Neural crest cell (in vitro differentiated cells): ENCODE measurements around the gene RUNX2. TPM values are rescaled to one million over a fixed set of nuclear protein-coding genes. Genes with fewer than 3 reads are reported as not detected.

ENCODE experiments used
- DNase-seq: peaks from one replicate; pipeline ENCODE4 v3.0.0; 2021; ENCODE audit warnings: low read depth, mixed read lengths, low spot score
- H3K27ac Mint-ChIP-seq: one replicate; pipeline ENCODE4 v1.8.0; 2021; ENCODE audit warnings: mild to moderate bottlenecking, mixed read lengths; ENCODE audit not compliant: unreplicated experiment
- H3K27me3 Mint-ChIP-seq: 2 replicates; pipeline ENCODE4 v1.8.0; 2021; ENCODE audit warnings: low read depth, mild to moderate bottlenecking, mixed read lengths
- H3K36me3 Mint-ChIP-seq: 2 replicates; pipeline ENCODE4 v1.8.0; 2021; ENCODE audit warnings: low read depth, mild to moderate bottlenecking, mixed read lengths
- H3K4me1 Mint-ChIP-seq: 2 replicates; pipeline ENCODE4 v1.8.0; 2021; ENCODE audit warnings: mixed read lengths
- H3K4me3 Mint-ChIP-seq: one replicate; pipeline ENCODE4 v1.8.0; 2021; ENCODE audit warnings: mild to moderate bottlenecking, mixed read lengths
- H3K9me3 Mint-ChIP-seq: 2 replicates; pipeline ENCODE4 v1.8.0; 2021; ENCODE audit warnings: mixed read lengths
- CTCF ChIP-seq: fragments of 200-600 bp; sonication (generic); conservative IDR thresholded peaks from 2 replicates; pipeline ENCODE4 v1.5.0; 2021; ENCODE audit warnings: antibody characterized with exemption, mild to moderate bottlenecking
- total RNA-seq: library from RNA; stranded (reverse); gene quantifications from 2 replicates; pipeline ENCODE4 v1.2.1, GENCODE V29; 2021

RUNX2 gene
- total RNA-seq, 1 donor from 2014 or later: 0.16 TPM

GRCh38 chr6:45705137-45705855 lies 377.2 kb downstream of the RUNX2 start:
- no peaks in the 10 kb centered on the region for H3K36me3 Mint-ChIP-seq

GRCh38 chr6:45706319-45706718 lies 378.2 kb downstream of the RUNX2 start:
- no peak for DNase-seq
- Mint-ChIP-seq H3K4me3 (no peak overlapping the region), H3K27me3 (no peaks in the 10 kb centered on the region), H3K27ac (no peak overlapping the region), H3K9me3 (no peaks in the 10 kb centered on the region), H3K36me3 (no peaks in the 10 kb centered on the region), H3K4me1 (no peaks in the 10 kb centered on the region)
- TF ChIP-seq CTCF: no peak

More at GRCh38 chr6:45705137-45705855, 377.2 kb downstream of the RUNX2 start:
- H3K27me3 Mint-ChIP-seq: no peaks in the 10 kb centered on the region
- no peak overlapping the region for H3K4me3 Mint-ChIP-seq
- H3K9me3 Mint-ChIP-seq: no peaks in the 10 kb centered on the region
- no peaks in the 10 kb centered on the region for H3K4me1 Mint-ChIP-seq
- H3K27ac Mint-ChIP-seq: no peak overlapping the region
- DNase-seq: no peak
- no peak for TF ChIP-seq CTCF

- no peak overlapping the region for H3K27ac Mint-ChIP-seq
- H3K9me3 Mint-ChIP-seq: no peaks in the 10 kb centered on the region
- no peak overlapping the region for H3K4me3 Mint-ChIP-seq
- no peak for TF ChIP-seq CTCF
- no peaks in the 10 kb centered on the region for H3K4me1 Mint-ChIP-seq
- no peaks in the 10 kb centered on the region for H3K36me3 Mint-ChIP-seq
- no peaks in the 10 kb centered on the region for H3K27me3 Mint-ChIP-seq
- DNase-seq: no peak
Measured at GRCh38 chr6:45707176-45707575, 379.0 kb downstream of the RUNX2 start.

GRCh38 chr6:45709781-45710220 lies 381.7 kb downstream of the RUNX2 start:
- H3K4me1 Mint-ChIP-seq: peaks cover 7% of the 10 kb centered on the region

GRCh38 chr6:45710304-45710821 lies 382.2 kb downstream of the RUNX2 start:
- no peak for TF ChIP-seq CTCF
- Mint-ChIP-seq H3K27me3 (no peaks in the 10 kb centered on the region), H3K27ac (peak overlapping the region; percentile 53), H3K36me3 (no peaks in the 10 kb centered on the region), H3K9me3 (no peaks in the 10 kb centered on the region), H3K4me3 (no peak overlapping the region), H3K4me1 (peaks cover 9% of the 10 kb centered on the region)
- no peak for DNase-seq

More at GRCh38 chr6:45709781-45710220, 381.7 kb downstream of the RUNX2 start:
- no peak for TF ChIP-seq CTCF
- Mint-ChIP-seq H3K9me3 (no peaks in the 10 kb centered on the region), H3K36me3 (no peaks in the 10 kb centered on the region), H3K27me3 (no peaks in the 10 kb centered on the region), H3K4me3 (no peak overlapping the region), H3K27ac (no peak overlapping the region)
- DNase-seq: no peak
